B cell (primary cell): ENCODE measurements around the gene MRAP2. TPM values are rescaled to one million over a fixed set of nuclear protein-coding genes. Genes with fewer than 3 reads are reported as not detected.

ENCODE experiments used
- ATAC-seq: fragments of 200-7000 bp; cut with Tn5 transposase; one replicate; pipeline ENCODE4 v1.10.0; 2021; ENCODE audit warnings: low read depth, mild to moderate bottlenecking, moderate number of reproducible peaks, moderate library complexity
- CTCF ChIA-PET: fragments of 350-600 bp; sonication (Branson Sonifier 250); formaldehyde crosslinking; loops from one replicate; lab custom pipeline; 2021; ENCODE audit warnings: antibody characterized with exemption, inconsistent platforms; lab: Charles Lee
- POLR2A ChIA-PET: fragments of 350-600 bp; sonication (Branson Sonifier 250); formaldehyde crosslinking; loops from one replicate; lab custom pipeline; 2021; ENCODE audit warnings: antibody characterized with exemption; lab: Charles Lee
- DNase-seq: peaks from one replicate; pipeline ENCODE4 v3.0.0; 2013
- H2AFZ ChIP-seq: 2 replicates; pipeline ENCODE4 v1.6.1; 2012; ENCODE audit warnings: mild to moderate bottlenecking, low read depth, low read length; ENCODE audit not compliant: insufficient read depth, poor library complexity, severe bottlenecking
- H3K27ac ChIP-seq, 2 donors: 1 replicate in 1 of 2; 2 replicates in 1 of 2; pipeline ENCODE4 v1.5.1; 2012 to 2013; ENCODE audit warnings: low read length in 2 of 2, mild to moderate bottlenecking in 2 of 2, moderate library complexity in 1 of 2
- H3K27me3 ChIP-seq, 4 experiments: fragments of 200-600 bp in 1 of 4; sonication (generic) in 1 of 4; replicated peaks in 1 of 4; 1 replicate in 2 of 4; 2 replicates in 2 of 4; pipeline versions ENCODE4 v1.6.1 to v1.7.0; 2013 to 2016; ENCODE audit warnings: low read length in 3 of 4, mild to moderate bottlenecking in 2 of 4, mixed read lengths in 1 of 4, moderate library complexity in 1 of 4; ENCODE audit not compliant: insufficient read depth in 4 of 4, control insufficient read depth in 3 of 4; ENCODE audit errors: control extremely low read depth in 1 of 4
- H3K36me3 ChIP-seq, 2 experiments: replicated peaks in 1 of 2; 1 replicate in 1 of 2; 2 replicates in 1 of 2; pipeline versions ENCODE4 v1.6.1 to v1.7.1; 2013; ENCODE audit warnings: low read length in 1 of 2; ENCODE audit not compliant: insufficient read depth in 2 of 2, control insufficient read depth in 1 of 2; ENCODE audit errors: control extremely low read depth in 1 of 2, extremely low read depth in 1 of 2
- H3K4me1 ChIP-seq, 2 donors: fragments of 200-600 bp in 1 of 2; sonication (generic) in 1 of 2; 1 replicate in 1 of 2; 2 replicates in 1 of 2; pipeline versions ENCODE4 v1.5.1 to v1.6.1; 2013 to 2017; ENCODE audit warnings: low read length in 2 of 2; ENCODE audit not compliant: control insufficient read depth in 2 of 2, insufficient read depth in 2 of 2
- H3K4me2 ChIP-seq: replicated peaks from 2 replicates; pipeline ENCODE3; 2012; ENCODE audit warnings: mild to moderate bottlenecking, low read depth, low read length; ENCODE audit not compliant: poor library complexity, severe bottlenecking
- H3K4me3 ChIP-seq, 5 experiments: fragments of 200-600 bp in 1 of 5; sonication (generic) in 1 of 5; 1 replicate in 3 of 5; 2 replicates in 2 of 5; pipeline versions ENCODE4 v1.5.1 to v1.7.0; 2011 to 2016; ENCODE audit warnings: low read length in 4 of 5, mild to moderate bottlenecking in 4 of 5, low read depth in 2 of 5, control low read depth in 1 of 5, moderate library complexity in 1 of 5; ENCODE audit not compliant: insufficient read depth in 1 of 5; ENCODE audit errors: control extremely low read depth in 1 of 5, extremely low read depth in 1 of 5
- H3K79me2 ChIP-seq: fragments of 200-600 bp; sonication (generic); one replicate; pipeline ENCODE4 v1.6.0; 2016; ENCODE audit warnings: low read length; ENCODE audit not compliant: control insufficient read depth, insufficient read depth
- H3K9ac ChIP-seq: fragments of 200-600 bp; sonication (generic); 2 replicates; pipeline ENCODE4 v1.6.1; 2017; ENCODE audit warnings: mild to moderate bottlenecking, low read length, moderate library complexity
- H3K9me3 ChIP-seq, 3 donors: one replicate each; pipeline versions ENCODE4 v1.6.1 to v1.7.1; 2013; ENCODE audit warnings: low read length in 2 of 3; ENCODE audit not compliant: control insufficient read depth in 2 of 3, insufficient read depth in 1 of 3; ENCODE audit errors: control extremely low read depth in 1 of 3
- H4K20me1 ChIP-seq: 2 replicates; pipeline ENCODE4 v1.6.0; 2012; ENCODE audit warnings: mild to moderate bottlenecking, low read length; ENCODE audit not compliant: insufficient read depth, control insufficient read depth, poor library complexity, severe bottlenecking
- H3K27ac Mint-ChIP-seq: one replicate; pipeline ENCODE4 v1.8.0; 2021; ENCODE audit warnings: mixed read lengths
- H3K27me3 Mint-ChIP-seq: one replicate; pipeline ENCODE4 v1.8.0; 2021; ENCODE audit warnings: mixed read lengths
- H3K4me1 Mint-ChIP-seq: one replicate; pipeline ENCODE4 v1.8.0; 2021; ENCODE audit warnings: mixed read lengths
- H3K4me3 Mint-ChIP-seq: one replicate; pipeline ENCODE4 v1.8.0; 2021; ENCODE audit warnings: mixed read lengths
- H3K9me3 Mint-ChIP-seq: one replicate; pipeline ENCODE4 v1.8.0; 2022; ENCODE audit warnings: mixed read lengths; ENCODE audit not compliant: insufficient read depth
- CTCF ChIP-seq: fragments of 200-600 bp; IDR thresholded peaks from one replicate; pipeline ENCODE4 v1.8.0; 2022; ENCODE audit warnings: antibody characterized with exemption, mild to moderate bottlenecking
- EZH2 ChIP-seq: IDR thresholded peaks from 2 replicates; pipeline ENCODE4 v1.6.1; 2012; ENCODE audit warnings: borderline replicate concordance, low read depth, mild to moderate bottlenecking, moderate library complexity, low read length; ENCODE audit not compliant: insufficient read depth, poor library complexity, severe bottlenecking
- WGBS: methylation state at CpG from one replicate; pipeline ENCODE4 v1.1.5; 2013; ENCODE audit warnings: missing lambda C conversion rate; ENCODE audit not compliant: insufficient coverage; 5-methylcytosine and 5-hydroxymethylcytosine counted together
- intact Hi-C: fragments of 100-400 bp; cut with micrococcal nuclease; formaldehyde crosslinking; loops from one replicate; pipeline ENCODE4 v1.10.0; 2022
- polyA plus RNA-seq: library from polyadenylated mRNA; depleted of rRNA; stranded (reverse); fragments of >200 nt; gene quantifications from 2 replicates; pipeline ENCODE4 v1.2.3, GENCODE V29; 2012
- total RNA-seq, 2 donors: library from RNA; stranded (reverse); fragments of 120-200 nt in 1 of 2; gene quantifications; 1 replicate in 1 of 2; 2 replicates in 1 of 2; pipeline versions ENCODE4 v1.2.3 to v1.2.4, GENCODE V29; 2013 to 2022

The MRAP2 gene
- total and polyA plus RNA-seq, 2 donors (not counting 1 experiment from before 2014, with no cell fraction given): not detected

- H3K9me3 ChIP-seq: no peaks in the 10 kb centered on the region
- CTCF ChIA-PET: no interaction called here
- no peaks in the 10 kb centered on the region for H3K27me3 ChIP-seq
- no peaks in the 10 kb centered on the region for H3K79me2 ChIP-seq
- H2AFZ ChIP-seq: no peak overlapping the region
- no peaks in the 10 kb centered on the region for H3K36me3 ChIP-seq
- H3K4me2 ChIP-seq: no peak overlapping the region
- Mint-ChIP-seq H3K9me3 (no peaks in the 10 kb centered on the region), H3K27me3 (peaks cover 4% of the 10 kb centered on the region), H3K4me3 (no peak overlapping the region), H3K27ac (no peak overlapping the region), H3K4me1 (no peaks in the 10 kb centered on the region)
- H3K4me1 ChIP-seq: no peaks in the 10 kb centered on the region
- no peak overlapping the region for H3K4me3 ChIP-seq
- no peak overlapping the region for H3K27ac ChIP-seq
- no peak for TF ChIP-seq EZH2
- intact Hi-C loops: loop anchor here (10.0 kb wide), 1 partner anchor 173 kb away; no protein-coding TSS in a partner anchor
- DNase-seq (no peak), ATAC-seq (no peak)
- WGBS: 87% methylated on average over 4 of the region's 4 CpGs
- H3K9ac ChIP-seq: no peak overlapping the region
- POLR2A ChIA-PET: no interaction called here
- H4K20me1 ChIP-seq: no peaks in the 10 kb centered on the region
Observed at GRCh38 chr6:84057908-84058307, 24.3 kb downstream of the MRAP2 start.

- 95% methylated on average over 2 of the region's 2 CpGs for WGBS
Observed at GRCh38 chr6:84059082-84059481, 25.5 kb downstream of the MRAP2 start.

More at GRCh38 chr6:84059082-84059481, 25.5 kb downstream of the MRAP2 start:
- no peaks in the 10 kb centered on the region for H3K79me2 ChIP-seq
- no peak overlapping the region for H3K9ac ChIP-seq
- DNase-seq (no peak), ATAC-seq (no peak)
- Mint-ChIP-seq H3K4me3 (no peak overlapping the region), H3K27me3 (peaks cover 4% of the 10 kb centered on the region), H3K9me3 (no peaks in the 10 kb centered on the region), H3K4me1 (no peaks in the 10 kb centered on the region), H3K27ac (no peak overlapping the region)
- H3K9me3 ChIP-seq: peaks cover 0 to 3% (median 0%) of the 10 kb centered on the region in 3 donors
- POLR2A ChIA-PET: no interaction called here
- no peaks in the 10 kb centered on the region for H3K36me3 ChIP-seq
- H2AFZ ChIP-seq: no peak overlapping the region
- intact Hi-C loops: loop anchor here (10.0 kb wide), 1 partner anchor 174 kb away; no protein-coding TSS in a partner anchor
- H3K27ac ChIP-seq: no peak overlapping the region
- no peak for TF ChIP-seq EZH2
- TF ChIP-seq CTCF: no peak
- H3K4me1 ChIP-seq: no peaks in the 10 kb centered on the region
- H3K4me3 ChIP-seq: no peak overlapping the region
- CTCF ChIA-PET: no interaction called here
- H3K27me3 ChIP-seq: no peaks in the 10 kb centered on the region
- H4K20me1 ChIP-seq: no peaks in the 10 kb centered on the region
- no peak overlapping the region for H3K4me2 ChIP-seq
